GM12874 (cell line): ENCODE data around the gene ABHD2.

Experiments used
- TF ChIP-seq, protein P1 (sequence below): IDR thresholded peaks from 2 replicates; pipeline ENCODE4 v1.5.1; 2011; ENCODE audit warnings: low read depth, mild to moderate bottlenecking, control low read depth, low read length, moderate library complexity; ENCODE audit not compliant: insufficient read depth

The ABHD2 gene

DNA sequence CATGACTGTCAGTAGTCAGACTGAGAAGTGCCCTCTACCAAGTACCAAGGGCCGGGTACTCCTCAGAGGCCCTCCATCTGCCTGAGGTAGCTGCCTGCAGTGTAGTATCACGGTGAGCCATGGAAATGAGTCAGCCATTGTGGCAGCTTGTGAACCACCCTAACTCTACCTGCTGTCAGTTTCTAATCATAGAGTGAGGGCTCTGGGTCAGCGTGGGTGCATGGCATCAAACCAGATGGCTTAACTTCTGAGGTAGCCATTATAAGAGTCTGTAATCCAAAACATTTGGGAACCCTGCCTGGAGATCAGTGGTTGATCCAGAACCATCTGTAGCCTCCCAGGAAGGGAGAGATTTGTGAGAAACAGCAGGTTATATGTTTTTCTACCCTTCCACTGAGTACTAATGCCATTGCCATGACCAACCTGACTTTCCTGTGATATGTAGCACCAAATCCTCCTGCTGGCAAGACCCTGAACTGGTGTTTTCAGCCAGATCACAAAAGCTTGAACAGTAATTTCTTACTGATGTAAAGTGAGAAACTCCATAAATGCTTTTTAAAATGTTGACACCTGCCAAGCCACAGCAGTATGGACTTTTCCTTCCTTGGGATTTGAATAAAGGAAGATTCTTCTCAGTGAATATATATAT is 38.9 kb downstream of the ABHD2 start:
- TF ChIP-seq, protein P1, sequence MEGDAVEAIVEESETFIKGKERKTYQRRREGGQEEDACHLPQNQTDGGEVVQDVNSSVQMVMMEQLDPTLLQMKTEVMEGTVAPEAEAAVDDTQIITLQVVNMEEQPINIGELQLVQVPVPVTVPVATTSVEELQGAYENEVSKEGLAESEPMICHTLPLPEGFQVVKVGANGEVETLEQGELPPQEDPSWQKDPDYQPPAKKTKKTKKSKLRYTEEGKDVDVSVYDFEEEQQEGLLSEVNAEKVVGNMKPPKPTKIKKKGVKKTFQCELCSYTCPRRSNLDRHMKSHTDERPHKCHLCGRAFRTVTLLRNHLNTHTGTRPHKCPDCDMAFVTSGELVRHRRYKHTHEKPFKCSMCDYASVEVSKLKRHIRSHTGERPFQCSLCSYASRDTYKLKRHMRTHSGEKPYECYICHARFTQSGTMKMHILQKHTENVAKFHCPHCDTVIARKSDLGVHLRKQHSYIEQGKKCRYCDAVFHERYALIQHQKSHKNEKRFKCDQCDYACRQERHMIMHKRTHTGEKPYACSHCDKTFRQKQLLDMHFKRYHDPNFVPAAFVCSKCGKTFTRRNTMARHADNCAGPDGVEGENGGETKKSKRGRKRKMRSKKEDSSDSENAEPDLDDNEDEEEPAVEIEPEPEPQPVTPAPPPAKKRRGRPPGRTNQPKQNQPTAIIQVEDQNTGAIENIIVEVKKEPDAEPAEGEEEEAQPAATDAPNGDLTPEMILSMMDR: no peak

DNA sequence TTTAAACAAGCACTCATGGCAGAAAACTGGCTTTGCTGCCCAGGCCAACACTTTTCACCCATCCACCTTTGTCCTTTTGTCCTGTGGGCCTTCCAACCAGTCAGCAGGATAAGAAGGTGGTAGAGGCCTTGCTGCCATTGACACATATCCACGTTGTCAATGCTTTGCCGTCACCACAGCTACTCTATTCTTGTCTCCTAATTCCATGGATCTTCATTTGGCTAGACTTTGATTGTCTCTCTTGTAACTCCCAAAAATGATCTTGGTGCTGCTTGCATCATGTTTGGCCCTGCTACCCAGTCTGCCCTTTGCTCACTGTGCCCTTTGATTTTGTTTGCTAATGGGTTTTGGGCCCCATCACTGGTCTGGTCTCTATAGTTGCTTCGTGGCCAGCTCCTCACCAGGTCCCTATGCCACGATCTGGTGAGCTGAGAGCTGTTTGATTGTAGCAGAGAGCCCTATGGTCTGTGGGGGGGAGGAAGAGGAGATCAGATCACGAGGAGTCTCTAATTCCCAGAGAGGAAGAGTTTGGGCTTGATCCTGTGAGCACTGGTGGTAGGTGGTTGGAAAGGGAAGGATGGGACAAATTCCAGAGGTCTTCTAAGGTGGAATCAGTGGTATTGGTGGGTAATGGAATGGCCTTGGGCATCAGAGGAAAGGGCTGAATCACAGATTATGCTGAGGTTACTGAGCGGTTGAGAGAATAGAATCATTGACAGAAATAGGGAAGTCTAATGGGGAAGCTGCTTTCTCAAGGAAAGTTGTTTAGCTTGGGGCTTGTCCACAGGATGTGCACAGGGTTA is 40.3 kb downstream of the ABHD2 start:
- TF ChIP-seq, protein P1: no peak

DNA sequence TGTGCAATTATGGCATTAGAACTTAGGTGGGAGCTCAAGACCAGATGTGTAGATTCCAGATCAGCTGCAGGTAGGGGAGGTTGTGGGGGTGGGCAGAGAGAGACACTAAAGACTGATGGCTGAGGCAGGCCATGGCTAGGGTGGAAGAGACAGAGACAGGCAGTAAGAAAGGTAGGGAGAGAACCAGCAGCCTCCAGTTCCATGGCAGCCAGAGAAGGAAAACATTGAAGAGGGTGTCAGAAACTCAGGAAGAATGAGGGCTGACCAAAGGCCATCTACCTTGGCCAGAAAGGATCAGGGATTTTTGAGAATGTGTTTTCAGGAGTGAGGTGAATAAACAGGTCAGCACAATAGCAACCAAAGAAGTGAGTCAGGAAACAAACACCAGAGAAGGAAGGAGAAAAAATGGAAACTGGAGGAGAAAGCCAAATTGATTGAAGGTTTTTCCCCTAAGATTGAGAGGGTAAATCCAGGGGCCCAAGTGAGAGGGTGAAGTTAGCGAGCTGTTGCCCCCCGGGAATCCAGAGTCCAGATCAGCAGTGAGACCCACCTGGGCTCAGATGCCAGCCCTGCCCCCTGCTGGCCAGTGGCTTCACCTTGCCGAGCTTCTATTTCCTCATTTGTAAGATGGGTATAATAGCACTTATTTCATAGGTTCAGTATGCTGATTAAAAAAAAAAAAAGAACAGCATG is 41.0 kb downstream of the ABHD2 start:
- TF ChIP-seq, protein P1: peak; percentile 78

DNA sequence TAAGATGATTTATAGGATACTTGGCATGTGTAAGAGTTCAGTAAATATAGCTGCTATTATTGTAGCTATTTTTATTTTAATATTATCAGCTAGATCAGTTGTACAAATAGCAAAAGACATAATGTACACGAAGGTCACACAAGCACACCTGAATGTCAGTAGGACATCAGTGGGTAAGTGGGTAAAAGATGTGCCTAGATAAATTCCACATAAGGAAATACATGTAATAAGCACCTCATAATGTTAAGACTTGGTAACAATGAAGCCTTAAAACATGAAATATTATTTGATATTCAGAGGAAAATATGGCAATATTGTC is 41.5 kb downstream of the ABHD2 start:
- TF ChIP-seq, protein P1: no peak

DNA sequence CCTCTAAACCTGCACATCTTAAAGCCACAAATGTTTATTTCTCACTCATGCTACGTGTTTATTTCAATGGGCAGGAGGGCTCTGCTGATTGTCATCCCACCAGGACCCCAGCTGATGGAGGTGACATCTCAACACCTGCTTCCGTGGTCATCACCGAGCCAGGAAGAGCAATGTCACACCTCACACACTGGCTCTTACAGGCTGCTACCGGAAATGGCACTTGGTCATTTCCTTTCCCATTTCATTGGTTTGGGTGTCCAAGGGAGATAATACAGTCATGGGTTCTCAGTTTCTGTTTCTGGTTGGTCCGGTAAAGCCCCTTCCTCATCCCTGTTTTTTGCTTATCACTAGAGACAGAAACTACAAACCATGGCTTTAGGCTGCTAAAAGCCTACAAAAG is 41.9 kb downstream of the ABHD2 start:
- TF ChIP-seq, protein P1: no peak

DNA sequence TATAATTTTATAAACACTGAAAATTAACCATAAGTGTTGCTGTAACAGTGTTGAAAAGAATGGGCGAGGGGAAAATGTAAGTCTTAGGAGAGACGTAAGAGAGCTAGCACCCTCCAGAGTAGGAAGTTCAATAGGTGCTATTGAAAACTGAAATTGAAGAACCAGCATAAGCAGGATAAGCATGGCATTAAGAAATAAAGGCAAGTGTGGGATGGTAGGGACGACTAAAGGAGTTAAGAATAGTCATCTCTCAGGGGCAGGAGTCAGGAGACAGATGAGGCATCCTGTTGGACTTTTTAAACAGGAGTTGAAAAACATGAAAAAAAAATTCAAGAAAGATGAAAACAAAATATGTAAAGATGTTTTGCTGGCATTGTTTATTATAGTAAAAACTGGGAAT is 43.5 kb downstream of the ABHD2 start:
- TF ChIP-seq, protein P1: no peak

DNA sequence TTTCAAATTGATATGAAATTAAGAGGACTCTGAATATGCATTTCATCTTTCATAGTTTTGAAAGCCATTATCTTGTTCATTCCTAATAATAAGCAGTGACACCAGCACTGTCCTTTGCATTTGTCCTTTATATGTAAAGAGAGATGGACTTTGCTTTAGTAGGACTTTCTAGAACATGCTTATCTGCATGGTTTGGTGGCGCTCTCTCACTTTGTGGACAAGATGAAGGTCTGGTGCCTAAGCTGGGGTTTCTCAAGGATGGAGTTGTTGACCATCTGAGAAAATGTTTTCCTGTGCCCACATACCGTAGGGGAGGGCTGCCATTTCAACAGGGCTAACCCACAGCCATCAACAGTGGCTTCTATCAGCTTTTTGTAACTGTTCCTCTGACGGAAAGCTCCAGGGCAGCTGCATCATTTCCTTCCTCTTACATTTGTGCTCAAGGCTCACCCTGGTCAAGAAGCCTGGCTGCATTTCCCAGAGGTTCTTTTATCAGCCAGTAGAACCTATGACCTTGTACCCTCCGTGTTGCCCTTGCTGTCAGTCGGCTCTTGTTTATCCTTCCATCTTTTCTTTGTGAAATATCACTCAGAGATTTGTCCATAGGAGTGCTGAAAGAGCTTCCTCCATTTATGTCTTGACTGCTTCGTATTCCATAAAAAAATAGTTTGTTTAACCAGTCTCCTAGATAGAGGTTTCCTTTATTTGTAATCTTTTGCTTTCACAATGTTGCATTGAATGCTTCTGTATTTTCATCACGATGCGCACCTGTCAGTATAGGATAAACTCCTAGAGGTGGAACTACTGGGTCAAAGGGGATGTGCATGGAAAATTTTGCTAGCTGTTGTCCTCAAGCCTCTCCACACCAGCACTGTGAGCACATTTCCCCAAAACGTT is 44.6 kb downstream of the ABHD2 start:
- TF ChIP-seq, protein P1: no peak
